ENCODE data around the gene FAM149B1. TPM values are rescaled to one million over a fixed set of nuclear protein-coding genes. Genes with fewer than 3 reads are reported as not detected.

The FAM149B1 gene
- total RNA-seq, 4 donors from 2014 or later: 12.4 to 21.7 (median 16.3) TPM

GRCh38 chr10:73211106-73211811 lies 43.3 kb downstream of the FAM149B1 start:
- WGBS, 2 donors: 80 to 84% methylated on average over 4 of the region's 4 CpGs
- intact Hi-C loops (cut with DNase I; ENCODE audit: low total_unique reads): no loop called here
- TF ChIP-seq CTCF (IDR thresholded peaks at IDR 0.05): no peak
- TF ChIP-seq POLR2A (IDR thresholded peaks at IDR 0.05): no peak
- DNase-seq (ENCODE audit: low spot score in 2 of 2): no peak
- H3K4me3 ChIP-seq (ENCODE audit: low read depth, poor library complexity, severe bottlenecking): no peak overlapping the region

- WGBS, 2 donors: 94 to 98% methylated on average over 1 of the region's 1 CpG
- no peak for DNase-seq (ENCODE audit: low spot score in 2 of 2)
- TF ChIP-seq POLR2A (IDR thresholded peaks at IDR 0.05) (no peak), CTCF (IDR thresholded peaks at IDR 0.05) (no peak)
- no peak overlapping the region for H3K4me3 ChIP-seq (ENCODE audit: low read depth, poor library complexity, severe bottlenecking)
- intact Hi-C loops (cut with DNase I; ENCODE audit: low total_unique reads): no loop called here
Observed at GRCh38 chr10:73215749-73216148, 47.8 kb downstream of the FAM149B1 start.

- 93 to 98% methylated on average over 2 of the region's 2 CpGs for WGBS, 2 donors
- DNase-seq (ENCODE audit: low spot score in 2 of 2): no peak
- intact Hi-C loops (cut with DNase I; ENCODE audit: low total_unique reads): no loop called here
- no peak overlapping the region for H3K4me3 ChIP-seq (ENCODE audit: low read depth, poor library complexity, severe bottlenecking)
- TF ChIP-seq POLR2A (IDR thresholded peaks at IDR 0.05) (no peak), CTCF (IDR thresholded peaks at IDR 0.05) (no peak)
Observed at GRCh38 chr10:73217628-73218027, 49.7 kb downstream of the FAM149B1 start.

GRCh38 chr10:73218431-73219191 lies 50.7 kb downstream of the FAM149B1 start:
- no peak for DNase-seq (ENCODE audit: low spot score in 2 of 2)
- H3K4me3 ChIP-seq (ENCODE audit: low read depth, poor library complexity, severe bottlenecking): no peak overlapping the region
- intact Hi-C loops (cut with DNase I; ENCODE audit: low total_unique reads): no loop called here
- 88 to 93% methylated on average over 2 of the region's 2 CpGs for WGBS, 2 donors
- TF ChIP-seq CTCF (IDR thresholded peaks at IDR 0.05): no peak
- TF ChIP-seq POLR2A (IDR thresholded peaks at IDR 0.05): no peak

GRCh38 chr10:73219384-73219783 lies 51.5 kb downstream of the FAM149B1 start:
- no peak for DNase-seq (ENCODE audit: low spot score in 2 of 2)
- intact Hi-C loops (cut with DNase I; ENCODE audit: low total_unique reads): no loop called here
- no peak for TF ChIP-seq POLR2A (IDR thresholded peaks at IDR 0.05)
- no peak for TF ChIP-seq CTCF (IDR thresholded peaks at IDR 0.05)
- H3K4me3 ChIP-seq (ENCODE audit: low read depth, poor library complexity, severe bottlenecking): no peak overlapping the region
